ENCODE data around the gene GRIN2D. TPM values are rescaled to one million over a fixed set of nuclear protein-coding genes. Genes with fewer than 3 reads are reported as not detected.

Gene GRIN2D
- total RNA-seq, 2 experiments from 2014 or later: 0.06 TPM; not detected in 1

GRCh38 chr19:48362716-48363499 lies 30.6 kb upstream of the GRIN2D start:
- no peaks in the 10 kb centered on the region for H3K36me3 ChIP-seq (ENCODE audit: insufficient read depth, low read length)
- H3K4me3 ChIP-seq (ENCODE audit: low read length): peak overlapping the region; percentile 94
- Mint-ChIP-seq H3K9me3 (no peaks in the 10 kb centered on the region), H3K27ac (peak overlapping the region; percentile 90), H3K36me3 (ENCODE audit: low read depth) (peaks cover 5% of the 10 kb centered on the region), H3K4me3 (peak overlapping the region; percentile 90), H3K27me3 (no peaks in the 10 kb centered on the region), H3K4me1 (ENCODE audit: low read depth) (peaks cover 17% of the 10 kb centered on the region)
- H3K27me3 ChIP-seq (ENCODE audit: control insufficient read depth in 1 of 2, insufficient read depth in 2 of 2, low read length in 2 of 2): no peaks in the 10 kb centered on the region
- no peak for TF ChIP-seq CTCF (IDR thresholded peaks at IDR 0.05)
- DNase-seq (peak; percentile 77 to 95 (median 88)), ATAC-seq (ENCODE audit: poor library complexity) (peak; percentile 58)
- peak overlapping the region; percentile 77 to 87 for H3K27ac ChIP-seq (ENCODE audit: low read depth in 1 of 2, low read length in 2 of 2)
- ChIA-PET POLR2A (interaction anchor here (0.6 to 2.9 kb wide), 16 partner anchors 28 to 1762 kb away, joined by 3 to 74 read pairs (median 6); partner anchors contain the start of genes CALM3, CARD8, DBP and EMP3), CTCF (interaction anchor here (0.9 to 3.0 kb wide), 6 partner anchors 12 to 103 kb away, joined by 3 to 27 read pairs (median 7); partner anchors contain the start of gene KDELR1)
- intact Hi-C loops (cut with DNase I, micrococcal nuclease): loop anchor here (1.0 to 10.0 kb wide), 11 partner anchors 28 to 1748 kb away; partner anchors contain the start of genes CYTH2 (in 1 of the 2), GRWD1 (in 1 of the 2), GYS1 (in 1 of the 2) and LIG1 (in 1 of the 2)
- H3K4me1 ChIP-seq (ENCODE audit: insufficient read depth, low read length): peaks cover 22% of the 10 kb centered on the region
- H3K9me3 ChIP-seq (ENCODE audit: control insufficient read depth in 1 of 2, insufficient read depth in 1 of 2, low read length in 2 of 2): no peaks in the 10 kb centered on the region

- DNase-seq (peak in 4 of 14 experiments; percentile 10 to 45 (median 19)), ATAC-seq (ENCODE audit: poor library complexity) (peak; percentile 6)
- H3K4me3 Mint-ChIP-seq: peak overlapping the region; percentile 90
- POLR2A ChIA-PET: interaction anchor here (0.8 to 2.9 kb wide), 22 partner anchors 28 to 1763 kb away, joined by 3 to 74 read pairs (median 6); partner anchors contain the start of genes AP2A1, CALM3, CARD8 and DBP
- peak overlapping the region; percentile 77 to 87 for H3K27ac ChIP-seq (ENCODE audit: low read depth in 1 of 2, low read length in 2 of 2)
- H3K27ac Mint-ChIP-seq: peak overlapping the region; percentile 90
- H3K9me3 ChIP-seq (ENCODE audit: control insufficient read depth in 1 of 2, insufficient read depth in 1 of 2, low read length in 2 of 2): no peaks in the 10 kb centered on the region
- H3K27me3 Mint-ChIP-seq: no peaks in the 10 kb centered on the region
- H3K4me1 Mint-ChIP-seq (ENCODE audit: low read depth): peaks cover 17% of the 10 kb centered on the region
- H3K36me3 ChIP-seq (ENCODE audit: insufficient read depth, low read length): no peaks in the 10 kb centered on the region
- no peaks in the 10 kb centered on the region for H3K9me3 Mint-ChIP-seq
- H3K4me3 ChIP-seq (ENCODE audit: low read length): peak overlapping the region; percentile 94
- intact Hi-C loops (cut with DNase I, micrococcal nuclease): loop anchor here (1.0 to 10.0 kb wide), 11 partner anchors 29 to 1749 kb away; partner anchors contain the start of genes CYTH2 (in 1 of the 2), GRWD1 (in 1 of the 2), GYS1 (in 1 of the 2) and LIG1 (in 1 of the 2)
- H3K36me3 Mint-ChIP-seq (ENCODE audit: low read depth): peaks cover 5% of the 10 kb centered on the region
- TF ChIP-seq CTCF (IDR thresholded peaks at IDR 0.05): no peak
- no peaks in the 10 kb centered on the region for H3K27me3 ChIP-seq (ENCODE audit: control insufficient read depth in 1 of 2, insufficient read depth in 2 of 2, low read length in 2 of 2)
- peaks cover 22% of the 10 kb centered on the region for H3K4me1 ChIP-seq (ENCODE audit: insufficient read depth, low read length)
- CTCF ChIA-PET: interaction anchor here (0.6 to 3.0 kb wide), 8 partner anchors 12 to 273 kb away, joined by 3 to 27 read pairs (median 5); partner anchors contain the start of gene KDELR1
Observed at GRCh38 chr19:48363500-48363809, 30.0 kb upstream of the GRIN2D start.

- Histone ChIP-seq H3K27me3 (ENCODE audit: control insufficient read depth in 1 of 2, insufficient read depth in 2 of 2, low read length in 2 of 2) (no peaks in the 10 kb centered on the region), H3K4me1 (ENCODE audit: insufficient read depth, low read length) (peaks cover 22% of the 10 kb centered on the region), H3K4me3 (ENCODE audit: low read length) (peak within 1 kb of the TSS; percentile 94), H3K9me3 (ENCODE audit: control insufficient read depth in 1 of 2, insufficient read depth in 1 of 2, low read length in 2 of 2) (no peaks in the 10 kb centered on the region), H3K36me3 (ENCODE audit: insufficient read depth, low read length) (no peaks in the 10 kb centered on the region), H3K27ac (ENCODE audit: low read depth in 1 of 2, low read length in 2 of 2) (peak within 1 kb of the TSS; percentile 77 to 87)
- ChIA-PET CTCF (interaction anchor here (0.6 to 3.0 kb wide), 8 partner anchors 13 to 1182 kb away, joined by 3 to 27 read pairs (median 5); partner anchors contain the start of gene KDELR1), POLR2A (interaction anchor here (0.8 to 2.9 kb wide), 22 partner anchors 27 to 1763 kb away, joined by 3 to 74 read pairs (median 6); partner anchors contain the start of genes AP2A1, CALM3, CARD8 and DBP)
- Mint-ChIP-seq H3K27me3 (no peaks in the 10 kb centered on the region), H3K9me3 (no peaks in the 10 kb centered on the region), H3K36me3 (ENCODE audit: low read depth) (peaks cover 5% of the 10 kb centered on the region), H3K27ac (peak within 1 kb of the TSS; percentile 90), H3K4me3 (peak within 1 kb of the TSS; percentile 90), H3K4me1 (ENCODE audit: low read depth) (peaks cover 17% of the 10 kb centered on the region)
- intact Hi-C loops (cut with DNase I, micrococcal nuclease): loop anchor here (1.0 to 10.0 kb wide), 12 partner anchors 27 to 1749 kb away; partner anchors contain the start of genes CYTH2 (in 1 of the 2), GRWD1 (in 1 of the 2), GYS1 (in 1 of the 2) and KDELR1 (in 1 of the 2)
- DNase-seq: peak; percentile 96 to 100 (median 98)
- ATAC-seq (ENCODE audit: poor library complexity): peak; percentile 86
- no peak for TF ChIP-seq CTCF (IDR thresholded peaks at IDR 0.05)
Observed at GRCh38 chr19:48363810-48364597, 29.5 kb upstream of the GRIN2D start, which contains the start of the genes SYNGR4 and TMEM143. SYNGR4 (plus strand) TSS chr19:48364367; CDS start chr19:48365843, 1,476 bp downstream. TMEM143 (minus strand) TSS chr19:48363940; CDS start chr19:48363920, 20 bp downstream.
